Measurements from ENCODE around the gene IFNL4. TPM values are rescaled to one million over a fixed set of nuclear protein-coding genes. Genes with fewer than 3 reads are reported as not detected.

IFNL4 gene
- total and polyA plus RNA-seq, 2 donors (not counting 3 experiments of a cell fraction or from before 2014, with no cell fraction given): not detected

DNA sequence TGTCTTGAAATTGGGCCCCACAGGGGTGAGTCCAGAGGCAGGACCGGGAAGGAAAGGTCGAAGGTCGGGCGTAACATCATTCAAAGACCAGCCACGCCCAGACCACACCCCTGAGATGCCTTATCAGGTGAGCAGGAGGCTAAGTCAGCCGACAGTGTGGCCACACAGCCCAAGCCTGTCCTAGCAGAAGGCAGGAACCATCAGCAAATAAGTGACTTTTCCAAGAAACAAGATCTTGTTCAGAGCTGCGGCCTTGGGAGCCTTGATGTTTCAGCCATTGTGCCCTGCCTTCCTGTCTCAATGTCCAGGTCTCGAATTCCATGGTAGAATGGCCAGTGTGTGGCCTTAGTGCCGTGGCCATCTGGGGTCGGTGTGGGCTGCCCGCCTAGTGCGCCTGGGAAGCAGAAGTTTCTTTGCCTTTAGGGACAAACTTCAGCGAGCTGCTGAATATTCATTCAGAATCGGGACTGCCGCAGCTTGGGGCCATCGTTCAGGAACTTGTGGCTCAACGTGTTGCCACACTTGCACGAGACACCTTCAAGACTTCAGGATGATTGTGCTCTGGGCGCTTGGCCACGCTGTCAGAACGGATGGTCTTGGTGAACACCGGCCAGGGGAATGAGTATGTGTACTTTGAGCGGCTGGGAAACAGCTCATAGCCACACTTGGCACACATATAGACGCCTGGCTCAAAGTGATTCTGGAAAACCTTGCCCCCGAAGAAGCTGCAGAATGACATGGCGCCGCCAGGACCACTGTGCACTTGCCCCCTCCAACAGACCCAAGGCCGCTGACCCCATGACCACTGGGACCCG is 6.1 kb upstream of the IFNL4 start:
- POLR2A ChIA-PET: no interaction called here
- dilution Hi-C loops (cut with MboI; ENCODE audit: extremely low pct_ligation_motif_present, low sequenced_read_pairs): no loop called here

More for the DNA sequence above, 6.1 kb upstream of the IFNL4 start:
- Histone ChIP-seq H4K20me1 (replicated peaks; ENCODE audit: control insufficient read depth, extremely low read depth, insufficient read depth, low read length) (no peaks in the 10 kb centered on the region), H3K27ac (ENCODE audit: insufficient read depth, low read depth, low read length) (no peak overlapping the region), H3K9me1 (replicated peaks; ENCODE audit: control insufficient read depth, extremely low read depth, insufficient read depth, low read length) (no peaks in the 10 kb centered on the region), H3K4me3 (replicated peaks in 1 of 3; ENCODE audit: insufficient read depth in 1 of 3, low read depth in 1 of 3, low read length in 3 of 3) (no peak overlapping the region), H3K9ac (replicated peaks; ENCODE audit: extremely low read depth, insufficient read depth, low read length) (no peak overlapping the region), H2AFZ (ENCODE audit: low read depth, low read length) (no peak overlapping the region), H3K9me3 (replicated peaks; ENCODE audit: control insufficient read depth, insufficient read depth, low read length) (no peaks in the 10 kb centered on the region), H3K27me3 (ENCODE audit: control insufficient read depth in 2 of 2, insufficient read depth in 2 of 2, low read length in 2 of 2) (peaks cover 9 to 12% of the 10 kb centered on the region in 2 experiments), H3K79me2 (ENCODE audit: control insufficient read depth, insufficient read depth, low read length) (no peaks in the 10 kb centered on the region), H3K4me2 (ENCODE audit: insufficient read depth, low read length) (no peak overlapping the region), H3K4me1 (ENCODE audit: control insufficient read depth, extremely low read depth, insufficient read depth, low read length) (no peaks in the 10 kb centered on the region), H3K36me3 (ENCODE audit: control insufficient read depth in 2 of 2, extremely low read depth in 1 of 2, insufficient read depth in 2 of 2, low read length in 2 of 2) (no peaks in the 10 kb centered on the region)
- TF ChIP-seq POLR2AphosphoS5 (IDR thresholded peaks at IDR 0.05; ENCODE audit: insufficient read depth, low read depth, low read length): no peak
- TF ChIP-seq MYC (IDR thresholded peaks at IDR 0.05; ENCODE audit: low read depth, low read length): no peak
- no peak for TF ChIP-seq JUN (IDR thresholded peaks at IDR 0.05; ENCODE audit: borderline replicate concordance, insufficient read depth, insufficient read length, low read depth)
- no peak for TF ChIP-seq POLR2A (IDR thresholded peaks at IDR 0.05; ENCODE audit: low read depth, low read length)
- TF ChIP-seq FOS (IDR thresholded peaks at IDR 0.05; ENCODE audit: borderline replicate concordance, insufficient read depth, low read length): no peak
- no peak for TF ChIP-seq EZH2 (IDR thresholded peaks at IDR 0.05; ENCODE audit: borderline replicate concordance, low read depth, low read length, severe bottlenecking)
- TF ChIP-seq CTCF (IDR thresholded peaks at IDR 0.05; ENCODE audit: extremely low read depth in 1 of 2, insufficient read depth in 1 of 2, low read depth in 1 of 2, low read length in 2 of 2): no peak
- TF ChIP-seq GATA2 (IDR thresholded peaks at IDR 0.05; ENCODE audit: insufficient read depth, insufficient read length, low read depth, low read length): no peak
- TF ChIP-seq MAX (IDR thresholded peaks at IDR 0.05; ENCODE audit: insufficient read depth, insufficient read length): no peak
- no TSS peak for BruUV-seq (replicated peaks)
- CTCF ChIA-PET: interaction anchor here (1.0 to 1.5 kb wide), 2 partner anchors 9 to 51 kb away, joined by 3 read pairs; no protein-coding TSS in a partner anchor
- no peak for DNase-seq (ENCODE audit: low read depth, low spot score)
- intact Hi-C loops (cut with micrococcal nuclease): no loop called here
- FAIRE-seq: no peak

All from endothelial cell of umbilical vein (primary cell).